Suprapubic skin (tissue), 4 donors: ENCODE data around the gene GALNT17. TPM values are rescaled to one million over a fixed set of nuclear protein-coding genes. Genes with fewer than 3 reads are reported as not detected.

ENCODE experiments used
- DNase-seq, 2 donors: peaks; one replicate each; pipeline ENCODE4 v3.0.0-alpha.2; 2019; ENCODE audit warnings: low spot score in 2 of 2
- H3K27ac ChIP-seq: fragments of 200-600 bp; sonication (generic); one replicate; pipeline ENCODE4 v1.5.1; 2019
- H3K27me3 ChIP-seq: fragments of 200-600 bp; sonication (generic); one replicate; pipeline ENCODE4 v1.5.1; 2019
- H3K36me3 ChIP-seq: fragments of 200-600 bp; sonication (generic); one replicate; pipeline ENCODE4 v1.5.1; 2019
- H3K4me1 ChIP-seq: fragments of 200-600 bp; sonication (generic); one replicate; pipeline ENCODE4 v1.5.1; 2019
- H3K4me3 ChIP-seq: fragments of 200-600 bp; sonication (generic); one replicate; pipeline ENCODE4 v1.5.1; 2019; ENCODE audit warnings: mild to moderate bottlenecking
- H3K9me3 ChIP-seq: fragments of 200-600 bp; sonication (generic); one replicate; pipeline ENCODE4 v1.5.1; 2019
- EP300 ChIP-seq: sonication (generic); formaldehyde crosslinking; IDR thresholded peaks from one replicate; pipeline ENCODE4 v1.6.1; 2017; ENCODE audit warnings: antibody characterized with exemption
- POLR2A ChIP-seq, 2 donors: fragments of 450-650 bp; IDR thresholded peaks; one replicate each; pipeline ENCODE4 v1.6.1; 2017; ENCODE audit warnings: antibody characterized with exemption in 2 of 2, mild to moderate bottlenecking in 2 of 2, moderate library complexity in 2 of 2
- POLR2AphosphoS5 ChIP-seq, 3 donors: sonication (generic); formaldehyde crosslinking; IDR thresholded peaks; one replicate each; pipeline ENCODE4 v1.6.1; 2017; ENCODE audit warnings: antibody characterized with exemption in 3 of 3
- WGBS: methylation state at CpG from one replicate; pipeline ENCODE4 v1.1.5; 2018; 5-methylcytosine and 5-hydroxymethylcytosine counted together
- total RNA-seq, 4 donors: library from RNA; depleted of rRNA; stranded (reverse); fragments of >200 nt; gene quantifications; one replicate each; pipeline ENCODE4 v1.1.0, GENCODE V29; 2016
- TF ChIP-seq, protein P1 (sequence below), 2 donors: fragments of 200-600 bp in 1 of 2; fragments of 450-650 bp in 1 of 2; sonication (generic) in 1 of 2; IDR thresholded peaks; one replicate each; pipeline ENCODE4 v1.5.1; 2016 to 2019; ENCODE audit warnings: antibody characterized with exemption in 2 of 2, mild to moderate bottlenecking in 1 of 2, moderate library complexity in 1 of 2

The GALNT17 gene
- total RNA-seq, 4 donors from 2014 or later, result 2.0 to 4.7 (median 2.7) TPM

DNA sequence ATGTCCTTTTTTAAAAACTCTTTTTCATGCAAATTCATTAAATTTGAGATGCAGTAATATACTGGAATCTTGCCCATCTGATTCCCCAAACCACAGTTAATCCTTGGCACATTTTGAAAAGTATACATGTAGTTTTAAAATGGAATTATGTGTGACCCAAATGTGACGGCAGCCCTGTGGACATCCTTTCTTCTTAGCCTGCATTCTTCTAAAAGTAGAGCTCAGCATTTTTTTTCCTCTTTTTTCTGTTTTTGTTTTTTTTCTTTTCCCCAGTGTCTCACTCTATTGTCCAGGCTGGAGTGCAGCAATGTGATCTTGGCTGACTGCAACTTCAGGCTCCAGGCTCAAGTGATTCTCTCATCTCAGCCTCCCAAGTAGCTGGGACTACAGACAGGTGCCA, 338.9 kb downstream of the GALNT17 start:
- DNase-seq, result no peak
- Histone ChIP-seq H3K36me3 (no peaks in the 10 kb centered on the region), H3K4me3 (no peak overlapping the region), H3K27me3 (no peaks in the 10 kb centered on the region), H3K9me3 (peaks cover 4% of the 10 kb centered on the region), H3K27ac (no peak overlapping the region), H3K4me1 (no peaks in the 10 kb centered on the region)
- no peak for TF ChIP-seq POLR2AphosphoS5 (IDR thresholded peaks at IDR 0.05)
- no peak for TF ChIP-seq POLR2A (IDR thresholded peaks at IDR 0.05)
- TF ChIP-seq EP300, result no peak
- TF ChIP-seq, protein P1, sequence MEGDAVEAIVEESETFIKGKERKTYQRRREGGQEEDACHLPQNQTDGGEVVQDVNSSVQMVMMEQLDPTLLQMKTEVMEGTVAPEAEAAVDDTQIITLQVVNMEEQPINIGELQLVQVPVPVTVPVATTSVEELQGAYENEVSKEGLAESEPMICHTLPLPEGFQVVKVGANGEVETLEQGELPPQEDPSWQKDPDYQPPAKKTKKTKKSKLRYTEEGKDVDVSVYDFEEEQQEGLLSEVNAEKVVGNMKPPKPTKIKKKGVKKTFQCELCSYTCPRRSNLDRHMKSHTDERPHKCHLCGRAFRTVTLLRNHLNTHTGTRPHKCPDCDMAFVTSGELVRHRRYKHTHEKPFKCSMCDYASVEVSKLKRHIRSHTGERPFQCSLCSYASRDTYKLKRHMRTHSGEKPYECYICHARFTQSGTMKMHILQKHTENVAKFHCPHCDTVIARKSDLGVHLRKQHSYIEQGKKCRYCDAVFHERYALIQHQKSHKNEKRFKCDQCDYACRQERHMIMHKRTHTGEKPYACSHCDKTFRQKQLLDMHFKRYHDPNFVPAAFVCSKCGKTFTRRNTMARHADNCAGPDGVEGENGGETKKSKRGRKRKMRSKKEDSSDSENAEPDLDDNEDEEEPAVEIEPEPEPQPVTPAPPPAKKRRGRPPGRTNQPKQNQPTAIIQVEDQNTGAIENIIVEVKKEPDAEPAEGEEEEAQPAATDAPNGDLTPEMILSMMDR (IDR thresholded peaks at IDR 0.05), result no peak
- WGBS, result 61% methylated on average over 1 of the region's 1 CpG

DNA sequence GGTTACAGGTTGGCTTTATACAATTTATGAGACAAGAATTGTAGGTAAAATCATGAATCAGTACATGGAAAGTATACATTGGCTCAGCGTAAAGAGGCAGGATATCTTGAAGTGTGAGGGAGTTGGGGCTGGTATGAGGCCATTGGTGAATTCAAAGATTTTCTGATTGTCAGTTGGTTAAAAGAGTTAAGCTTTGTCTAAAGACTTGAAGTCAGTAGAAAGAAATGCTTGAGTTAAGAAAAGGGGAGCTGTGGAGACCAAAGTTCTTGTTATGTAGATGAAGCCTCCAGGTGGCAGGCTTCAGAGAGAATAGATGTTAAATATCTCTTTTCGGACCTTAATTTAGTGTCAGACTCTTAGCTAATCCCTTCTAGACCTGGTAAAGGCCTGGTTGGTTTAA, 341.0 kb downstream of the GALNT17 start:
- WGBS, result 92% methylated on average over 2 of the region's 2 CpGs
- DNase-seq, result no peak
- no peak overlapping the region for H3K27ac ChIP-seq
- TF ChIP-seq POLR2AphosphoS5 (IDR thresholded peaks at IDR 0.05) (no peak), POLR2A (IDR thresholded peaks at IDR 0.05) (no peak), EP300 (no peak)
- TF ChIP-seq, protein P1 (IDR thresholded peaks at IDR 0.05), result no peak
- H3K36me3 ChIP-seq, result no peaks in the 10 kb centered on the region
- no peaks in the 10 kb centered on the region for H3K27me3 ChIP-seq
- no peaks in the 10 kb centered on the region for H3K4me1 ChIP-seq
- peaks cover 4% of the 10 kb centered on the region for H3K9me3 ChIP-seq
- H3K4me3 ChIP-seq, result no peak overlapping the region

DNA sequence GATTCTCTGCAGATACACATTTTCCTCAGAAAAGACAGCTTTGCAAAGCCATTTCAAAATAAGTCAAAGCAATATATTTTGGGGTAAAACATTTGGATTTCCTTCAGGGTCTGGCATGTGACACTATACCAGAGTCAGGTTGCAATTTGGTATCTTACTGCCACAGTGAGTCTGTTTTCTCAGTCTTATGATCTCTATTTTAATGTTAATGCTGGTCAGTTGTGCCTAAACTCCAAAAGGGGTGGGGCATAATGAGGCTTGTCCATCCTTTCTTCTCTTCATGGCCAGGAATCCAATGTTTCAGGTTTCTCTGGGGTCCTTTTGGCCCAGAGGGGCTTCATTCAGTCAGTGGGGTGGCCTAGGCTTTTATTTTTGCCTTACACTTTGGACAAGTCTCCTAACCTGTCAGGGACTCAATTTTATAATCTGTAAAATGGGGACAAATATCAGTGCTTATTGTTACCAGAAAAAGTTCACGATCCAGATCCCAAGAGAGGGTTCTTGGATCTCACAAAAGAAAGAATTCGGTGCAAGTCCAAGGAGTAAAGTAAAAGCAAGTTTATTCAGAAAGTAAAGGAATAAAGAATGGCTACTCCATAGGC, 341.5 kb downstream of the GALNT17 start:
- WGBS, result 80% methylated on average over 2 of the region's 2 CpGs

DNA sequence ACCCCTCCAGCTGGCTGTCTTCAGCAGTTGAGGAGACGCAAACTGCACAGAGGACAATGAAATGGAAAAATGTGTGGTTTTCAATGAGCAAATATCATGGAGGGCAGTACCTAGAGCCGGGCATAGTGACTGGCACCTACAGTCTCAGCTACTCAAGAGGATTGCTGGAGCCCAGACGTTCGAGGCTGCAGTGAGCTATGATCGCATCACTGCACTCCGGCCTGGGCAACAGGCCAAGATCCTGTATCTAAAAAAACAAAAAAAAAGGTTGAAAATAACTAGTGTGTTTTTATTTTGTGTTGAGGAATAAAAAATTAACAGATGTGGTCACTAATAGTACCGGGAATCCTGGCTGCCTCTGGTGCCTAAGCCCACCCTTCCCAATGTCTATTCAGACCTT, 345.5 kb downstream of the GALNT17 start:
- TF ChIP-seq POLR2AphosphoS5 (IDR thresholded peaks at IDR 0.05) (no peak), POLR2A (IDR thresholded peaks at IDR 0.05) (no peak), EP300 (no peak)
- TF ChIP-seq, protein P1 (IDR thresholded peaks at IDR 0.05), result no peak
- Histone ChIP-seq H3K4me1 (no peaks in the 10 kb centered on the region), H3K36me3 (no peaks in the 10 kb centered on the region), H3K27me3 (no peaks in the 10 kb centered on the region), H3K9me3 (peaks cover 4% of the 10 kb centered on the region), H3K4me3 (no peak overlapping the region), H3K27ac (no peak overlapping the region)
- no peak for DNase-seq
- 66% methylated on average over 7 of the region's 7 CpGs for WGBS

More for the DNA sequence above, 341.5 kb downstream of the GALNT17 start:
- Histone ChIP-seq H3K9me3 (peaks cover 4% of the 10 kb centered on the region), H3K4me1 (no peaks in the 10 kb centered on the region), H3K36me3 (no peaks in the 10 kb centered on the region), H3K4me3 (no peak overlapping the region), H3K27ac (no peak overlapping the region), H3K27me3 (no peaks in the 10 kb centered on the region)
- no peak for DNase-seq
- TF ChIP-seq, protein P1 (IDR thresholded peaks at IDR 0.05), result no peak
- TF ChIP-seq POLR2AphosphoS5 (IDR thresholded peaks at IDR 0.05) (no peak), POLR2A (IDR thresholded peaks at IDR 0.05) (no peak), EP300 (no peak)

DNA sequence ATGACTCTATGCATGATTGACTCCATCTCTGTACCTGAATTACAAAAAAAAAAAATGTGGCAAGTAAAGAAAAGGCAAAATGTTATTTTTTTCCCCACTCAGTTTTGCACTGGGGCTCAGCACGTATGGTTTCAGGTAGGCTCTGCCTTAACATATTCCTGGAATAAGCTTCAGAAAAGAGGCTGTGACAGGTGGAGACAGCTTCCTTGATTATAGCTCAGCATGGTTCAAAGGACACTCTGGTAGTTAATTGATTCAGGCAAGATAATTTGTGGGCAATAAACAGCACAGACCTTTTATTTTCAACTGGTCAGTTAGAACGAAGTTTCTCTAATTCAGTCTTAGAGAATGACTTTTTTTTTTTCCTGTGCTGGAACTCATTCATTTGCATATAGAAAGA, 347.3 kb downstream of the GALNT17 start:
- no peaks in the 10 kb centered on the region for H3K27me3 ChIP-seq
- DNase-seq, result no peak
- peaks cover 4% of the 10 kb centered on the region for H3K9me3 ChIP-seq
- H3K36me3 ChIP-seq, result no peaks in the 10 kb centered on the region
- H3K27ac ChIP-seq, result no peak overlapping the region
- H3K4me1 ChIP-seq, result no peaks in the 10 kb centered on the region
- WGBS, result 77% methylated on average over 2 of the region's 2 CpGs
- H3K4me3 ChIP-seq, result no peak overlapping the region
- TF ChIP-seq POLR2A (IDR thresholded peaks at IDR 0.05), result no peak
- no peak for TF ChIP-seq EP300
- TF ChIP-seq, protein P1 (IDR thresholded peaks at IDR 0.05), result no peak
- no peak for TF ChIP-seq POLR2AphosphoS5 (IDR thresholded peaks at IDR 0.05)
